Measurements from ENCODE around the gene HNRNPAB. TPM values are rescaled to one million over a fixed set of nuclear protein-coding genes. Genes with fewer than 3 reads are reported as not detected.
"Not testable (repeated sequence)": the region's sequence is repeated elsewhere in the genome, so short reads cannot be mapped to it uniquely, and the experiment has no call there.

The HNRNPAB gene
- total RNA-seq, 1 donor from 2014 or later, result 90.6 TPM

- DNase-seq (ENCODE audit: low read depth, low spot score), result not testable (repeated sequence)
These were observed 24.8 kb downstream of the HNRNPAB start for GRCh38 chr5:178229111-178229510.

DNA sequence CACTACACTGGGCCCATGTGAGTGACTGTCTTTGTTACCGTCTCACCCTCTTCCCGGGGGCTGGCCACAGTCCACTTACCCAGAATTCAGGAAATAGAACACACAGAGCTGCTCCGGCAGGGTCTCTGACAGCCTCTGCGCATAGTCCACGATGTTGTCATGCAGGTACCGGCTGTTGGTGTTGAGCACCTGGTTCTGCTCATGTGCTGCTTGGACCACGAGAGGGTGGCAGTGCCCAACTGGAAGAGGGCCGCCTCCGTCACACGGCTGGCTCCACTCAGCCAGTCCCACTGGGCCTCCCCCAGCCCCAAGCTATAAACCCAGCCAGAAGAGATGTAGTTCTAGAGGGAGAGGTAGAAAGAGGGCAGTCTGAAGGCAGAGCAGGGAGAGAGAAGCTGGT is 25.5 kb downstream of the HNRNPAB start:
- DNase-seq (ENCODE audit: low read depth, low spot score), result no peak

DNA sequence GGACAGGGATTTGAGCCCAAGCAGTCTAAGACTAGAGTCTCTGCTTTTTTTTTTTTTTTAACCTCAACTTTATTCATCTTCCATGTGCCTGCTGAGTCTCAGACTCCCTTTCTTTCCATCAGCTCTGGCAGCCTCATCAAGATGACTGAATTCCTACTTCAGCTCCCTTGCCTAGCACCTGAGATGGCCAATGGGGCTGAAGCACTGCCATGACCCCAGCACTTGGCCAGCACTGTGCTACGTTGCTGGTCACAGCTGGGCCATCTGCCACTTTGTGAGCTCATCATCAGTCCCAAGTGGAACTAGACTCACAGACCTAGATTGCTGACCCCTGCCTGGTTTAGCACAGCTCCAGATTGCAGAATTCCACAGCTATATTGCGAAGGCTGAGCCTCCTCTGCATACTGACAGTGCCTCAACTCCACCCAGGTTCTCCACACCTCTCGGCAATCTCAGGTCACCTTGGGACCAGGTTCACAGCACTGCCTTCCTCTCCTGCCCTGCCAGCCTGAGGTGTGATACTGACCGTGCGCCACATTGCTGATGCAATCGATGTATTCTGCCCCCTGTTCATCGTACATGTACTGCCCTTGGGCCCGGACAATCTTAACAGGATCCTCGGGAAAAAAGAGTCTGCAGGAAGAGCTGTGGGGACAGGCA is 26.7 kb downstream of the HNRNPAB start:
- DNase-seq (ENCODE audit: low read depth, low spot score), result no peak

GRCh38 chr5:178231539-178232123 is 27.3 kb downstream of the HNRNPAB start:
- no peak for DNase-seq (ENCODE audit: low read depth, low spot score)

GRCh38 chr5:178232124-178232919 is 28.0 kb downstream of the HNRNPAB start, which contains the start of gene PHYKPL:
PHYKPL (minus strand) TSS chr5:178232802; CDS start chr5:178232550, 252 bp downstream.
- DNase-seq (ENCODE audit: low read depth, low spot score), result no peak

DNA sequence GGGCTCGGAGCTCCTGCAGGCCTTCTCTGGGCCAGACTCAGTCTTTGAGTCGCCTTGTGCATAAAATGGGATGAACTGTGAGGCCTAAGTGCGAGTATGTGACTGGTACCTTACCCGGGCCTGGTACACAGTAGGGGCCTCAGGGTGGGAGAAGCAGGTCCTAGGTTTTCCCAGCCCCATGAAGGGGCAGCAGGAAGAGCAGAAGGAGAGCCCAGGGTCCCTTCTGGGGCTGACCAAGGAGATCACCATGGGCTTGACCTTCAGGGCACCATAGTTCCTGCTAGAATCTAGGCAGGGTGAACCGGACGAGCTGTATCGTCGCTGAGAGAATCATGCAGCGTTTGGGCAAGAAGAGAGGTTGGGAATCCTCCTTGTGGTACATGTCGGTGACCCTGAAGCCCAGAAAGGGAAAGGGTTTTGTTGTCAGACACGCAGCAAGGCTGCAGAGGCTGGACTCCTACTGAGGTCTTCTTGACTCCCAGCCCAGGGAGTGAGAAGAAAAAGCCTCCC is 28.6 kb downstream of the HNRNPAB start:
- DNase-seq (ENCODE audit: low read depth, low spot score), result no peak

- no peak for DNase-seq (ENCODE audit: low read depth, low spot score)
These were observed 29.9 kb downstream of the HNRNPAB start for GRCh38 chr5:178234121-178234749.

DNA sequence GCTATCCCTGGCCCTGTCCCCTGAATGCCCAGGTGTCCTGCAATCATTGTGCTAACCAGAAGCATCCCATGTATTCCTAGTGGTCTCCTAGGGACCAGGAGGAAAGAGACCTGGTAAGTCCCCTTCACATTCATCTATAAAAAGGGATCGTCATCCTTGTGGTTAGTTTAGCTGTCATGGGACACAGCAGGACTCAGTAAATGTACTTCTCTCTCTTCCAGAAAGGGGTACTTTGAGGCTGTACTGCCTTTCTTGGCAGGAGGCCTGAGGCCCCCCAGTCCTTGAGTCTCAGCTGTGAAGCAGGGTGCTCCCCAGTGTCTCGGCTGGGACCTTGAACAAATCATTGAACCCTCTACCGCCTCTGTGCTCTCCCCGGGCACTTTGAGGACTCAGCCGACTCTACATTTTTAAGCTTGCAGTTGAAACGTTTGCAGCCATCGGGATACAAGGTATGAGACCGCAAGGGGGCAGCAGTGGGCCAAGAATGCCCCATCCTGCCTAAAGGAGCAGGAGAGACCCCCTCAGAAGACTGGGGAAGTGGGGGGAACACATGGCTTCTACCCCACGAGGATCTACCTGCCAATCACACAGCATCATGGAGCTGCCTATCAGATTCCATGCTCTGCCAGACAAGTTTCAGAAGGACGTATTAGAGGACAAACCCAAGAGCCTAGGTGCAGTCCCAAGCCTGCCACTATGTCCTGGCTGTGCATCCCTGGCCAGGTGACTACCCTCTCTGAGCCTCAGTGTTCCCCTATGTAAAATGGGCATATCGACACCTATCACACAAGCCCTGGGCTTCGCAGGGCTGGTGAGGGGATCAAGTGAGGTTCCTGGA is 30.6 kb downstream of the HNRNPAB start:
- no peak for DNase-seq (ENCODE audit: low read depth, low spot score)

- DNase-seq (ENCODE audit: low read depth, low spot score), result no peak
These were observed 31.2 kb downstream of the HNRNPAB start for GRCh38 chr5:178235588-178235974.

- no peak for DNase-seq (ENCODE audit: low read depth, low spot score)
These were observed 31.8 kb downstream of the HNRNPAB start for GRCh38 chr5:178236126-178236525.

- no peak for DNase-seq (ENCODE audit: low read depth, low spot score)
These were observed 32.3 kb downstream of the HNRNPAB start for GRCh38 chr5:178236679-178237078.

GRCh38 chr5:178237431-178238312 is 33.3 kb downstream of the HNRNPAB start:
- no peak for DNase-seq (ENCODE audit: low read depth, low spot score)

- no peak for DNase-seq (ENCODE audit: low read depth, low spot score)
These were observed 33.9 kb downstream of the HNRNPAB start for GRCh38 chr5:178238313-178238635.

DNA sequence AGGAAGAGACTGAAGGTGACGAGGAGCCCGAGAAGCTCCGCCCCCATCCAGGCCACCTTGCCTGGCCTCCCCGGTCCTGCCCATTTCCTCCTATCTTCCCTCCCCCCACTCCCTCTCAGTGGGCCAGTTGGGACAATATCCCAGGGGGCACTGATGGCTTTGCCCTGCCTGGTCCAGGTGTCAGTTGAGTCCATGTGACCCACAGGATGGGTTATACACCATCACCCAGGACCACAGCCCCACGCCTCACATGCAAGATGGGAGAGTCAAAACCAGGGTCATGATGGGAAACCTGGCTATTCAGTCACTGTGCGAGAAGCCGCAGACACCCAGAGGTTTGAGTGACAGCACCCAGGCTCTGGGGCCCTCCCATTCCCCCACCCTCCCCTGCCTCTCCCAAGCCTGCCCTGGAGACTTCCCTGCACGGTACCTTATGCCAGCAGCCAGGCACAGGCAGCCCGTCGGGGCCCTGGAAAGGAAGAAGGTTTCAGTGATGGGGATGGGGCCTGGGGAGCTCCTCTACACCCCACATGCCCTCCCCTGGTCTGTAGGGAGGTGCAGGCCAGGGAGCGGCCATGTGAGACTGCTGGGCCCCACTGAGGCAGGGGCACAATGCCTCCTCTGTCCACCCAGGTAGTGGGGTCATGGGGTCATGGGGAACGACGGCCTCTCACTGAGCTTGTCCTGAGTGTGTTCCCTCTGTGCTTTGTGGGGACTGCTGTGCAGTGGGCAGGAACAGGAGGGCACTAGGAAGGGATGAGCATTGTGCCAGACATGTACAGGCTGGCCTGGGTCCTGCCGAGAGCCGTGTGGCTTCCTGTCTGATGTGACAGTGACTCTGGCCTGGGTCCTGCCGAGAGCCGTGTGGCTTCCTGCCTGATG is 34.6 kb downstream of the HNRNPAB start:
- no peak for DNase-seq (ENCODE audit: low read depth, low spot score)

DNA sequence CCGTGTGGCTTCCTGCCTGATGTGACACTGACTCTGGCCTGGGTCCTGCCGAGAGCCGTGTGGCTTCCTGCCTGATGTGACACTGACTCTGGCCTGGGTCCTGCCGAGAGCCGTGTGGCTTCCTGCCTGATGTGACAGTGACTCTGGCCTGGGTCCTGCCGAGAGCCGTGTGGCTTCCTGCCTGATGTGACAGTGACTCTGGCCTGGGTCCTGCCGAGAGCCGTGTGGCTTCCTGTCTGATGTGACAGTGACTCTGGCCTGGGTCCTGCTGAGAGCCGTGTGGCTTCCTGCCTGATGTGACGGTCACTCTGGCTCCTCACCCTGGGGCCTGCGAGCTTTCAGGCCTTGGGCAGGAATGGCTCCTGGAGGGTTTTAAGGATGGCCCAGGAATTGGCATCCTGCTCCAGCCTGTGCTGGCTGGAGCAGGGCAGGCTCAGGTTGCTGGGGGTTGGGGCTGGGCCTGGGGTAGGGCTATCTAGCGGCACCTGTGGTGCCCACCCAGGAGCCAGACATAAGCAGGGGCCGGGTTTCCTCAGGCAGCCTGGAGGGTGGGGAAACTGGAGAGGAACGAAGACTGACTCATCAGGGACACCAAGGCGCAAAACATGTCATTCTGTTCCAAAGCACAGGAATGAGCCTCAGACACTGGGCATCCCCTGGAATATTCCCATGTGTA is 35.4 kb downstream of the HNRNPAB start:
- not testable (repeated sequence) for DNase-seq (ENCODE audit: low read depth, low spot score)

DNA sequence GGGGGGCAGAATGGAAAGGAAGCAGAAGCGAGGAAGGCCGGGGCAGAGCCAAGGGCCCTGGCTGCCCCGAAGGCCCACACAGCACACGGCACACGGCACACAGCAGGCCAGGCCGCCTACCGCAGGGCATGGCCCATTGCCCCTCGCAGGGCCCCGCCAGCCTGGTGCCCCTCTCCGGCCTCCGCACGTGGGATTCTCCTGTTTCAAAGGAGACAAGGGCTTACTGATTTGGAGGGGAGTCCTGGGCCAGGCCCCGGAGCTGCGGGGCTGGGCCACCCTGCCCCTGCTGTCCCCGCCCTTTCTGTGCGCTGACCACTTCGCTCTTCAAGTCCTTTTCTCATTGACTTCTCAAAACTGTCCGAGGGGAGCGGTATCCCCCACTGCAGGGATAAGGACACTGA is 36.0 kb downstream of the HNRNPAB start:
- no peak for DNase-seq (ENCODE audit: low read depth, low spot score)

- DNase-seq (ENCODE audit: low read depth, low spot score), result no peak
These were observed 36.4 kb downstream of the HNRNPAB start for GRCh38 chr5:178240766-178241165.

GRCh38 chr5:178241231-178241663 is 36.9 kb downstream of the HNRNPAB start:
- DNase-seq (ENCODE audit: low read depth, low spot score), result no peak

All from pulmonary artery endothelial cell (primary cell).